IPS-NIHi7 (cell line): ENCODE measurements around the gene CYP4F8.
"Not testable (repeated sequence)": the region's sequence is repeated elsewhere in the genome, so short reads cannot be mapped to it uniquely, and the experiment has no call there.

Experiments
- DNase-seq: peaks from one replicate; pipeline ENCODE4 v3.0.0; 2012; ENCODE audit warnings: mixed read lengths; ENCODE audit errors: extremely low spot score

Gene CYP4F8, protein sequence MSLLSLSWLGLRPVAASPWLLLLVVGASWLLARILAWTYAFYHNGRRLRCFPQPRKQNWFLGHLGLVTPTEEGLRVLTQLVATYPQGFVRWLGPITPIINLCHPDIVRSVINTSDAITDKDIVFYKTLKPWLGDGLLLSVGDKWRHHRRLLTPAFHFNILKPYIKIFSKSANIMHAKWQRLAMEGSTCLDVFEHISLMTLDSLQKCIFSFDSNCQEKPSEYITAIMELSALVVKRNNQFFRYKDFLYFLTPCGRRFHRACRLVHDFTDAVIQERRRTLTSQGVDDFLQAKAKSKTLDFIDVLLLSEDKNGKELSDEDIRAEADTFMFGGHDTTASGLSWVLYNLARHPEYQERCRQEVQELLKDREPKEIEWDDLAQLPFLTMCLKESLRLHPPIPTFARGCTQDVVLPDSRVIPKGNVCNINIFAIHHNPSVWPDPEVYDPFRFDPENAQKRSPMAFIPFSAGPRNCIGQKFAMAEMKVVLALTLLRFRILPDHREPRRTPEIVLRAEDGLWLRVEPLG

DNA sequence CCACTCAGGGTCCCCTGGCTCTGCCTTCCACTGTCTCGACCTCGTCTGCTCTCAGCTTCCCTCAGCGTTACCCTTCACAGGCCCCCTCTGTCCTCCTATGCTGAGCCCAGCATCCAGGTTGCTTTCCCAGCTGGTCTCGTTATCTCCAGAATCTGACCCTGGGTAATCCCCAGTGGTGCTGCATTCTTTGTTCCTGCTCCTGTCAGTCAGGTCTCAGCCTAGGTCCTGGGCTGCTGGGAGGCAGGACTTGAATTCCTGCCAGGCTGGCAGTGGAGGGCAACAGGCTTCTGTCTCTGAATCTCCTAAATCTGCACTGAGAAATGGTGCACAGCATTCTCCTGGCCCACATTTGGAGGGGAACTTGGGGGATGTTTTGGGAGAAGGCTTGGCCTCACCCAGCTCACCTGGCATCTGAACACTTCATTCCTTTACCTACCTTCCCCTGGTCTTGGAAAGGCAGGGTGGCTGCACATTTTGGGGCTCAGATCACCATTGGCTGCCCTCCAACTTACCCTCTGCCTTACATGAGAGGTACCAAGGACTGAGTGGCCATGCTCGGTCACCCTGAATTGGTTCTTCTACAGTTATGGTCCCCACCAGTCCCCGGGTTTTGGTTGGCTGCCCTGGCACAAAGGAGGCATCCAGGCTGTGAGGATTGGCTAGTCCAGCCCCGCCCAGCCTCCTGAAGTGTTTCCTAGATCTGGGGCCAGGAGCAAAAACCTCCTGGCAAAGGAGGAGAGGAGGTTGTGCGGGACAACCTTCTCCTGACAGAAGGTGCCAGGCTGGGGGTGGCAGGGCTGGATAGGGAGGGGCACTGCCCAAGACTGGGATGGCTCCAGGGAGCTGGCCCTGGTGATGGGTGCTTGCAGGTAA, at the start of gene CYP4F8:
Gene CYP4F8, plus strand, starts transcription at position 712 of the 873 bp plus-strand sequence. CDS start 399 bp downstream, outside the sequence.
- no peak for DNase-seq

DNA sequence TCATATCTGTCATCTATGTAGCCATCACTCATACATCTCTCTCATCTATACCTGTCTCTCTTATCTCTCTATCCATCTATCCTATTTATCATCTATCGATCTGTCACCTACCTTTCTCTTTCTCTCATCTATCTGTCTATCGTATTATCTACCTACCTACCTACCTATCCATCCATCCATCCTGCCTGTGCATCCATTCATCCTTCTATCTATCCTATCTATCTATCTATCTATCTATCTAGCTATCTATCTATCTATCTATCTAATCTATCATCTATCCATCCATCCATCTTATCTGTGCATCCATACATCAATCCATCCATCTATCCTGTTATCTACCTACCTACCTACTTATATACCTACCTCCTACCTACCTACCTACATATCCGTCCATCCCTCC, 44.6 kb upstream of the CYP4F8 start:
- no peak for DNase-seq

DNA sequence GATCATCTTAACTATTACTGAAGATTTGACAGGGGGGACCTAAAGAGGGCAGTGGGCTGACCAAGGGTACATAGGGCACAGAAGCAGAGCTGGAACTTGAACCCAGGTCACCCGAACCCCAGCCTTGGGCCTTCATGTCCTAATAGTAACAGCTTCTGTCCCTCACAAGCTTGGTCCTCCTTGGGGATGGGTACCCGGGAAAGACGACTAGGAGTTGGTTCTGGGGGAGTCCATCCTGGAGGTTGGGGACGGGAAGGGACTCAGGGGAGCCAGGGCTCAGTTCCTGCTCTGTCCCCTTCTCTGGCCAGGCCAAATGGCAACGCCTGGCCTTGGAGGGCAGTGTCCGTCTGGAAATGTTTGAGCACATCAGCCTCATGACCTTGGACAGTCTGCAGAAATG, 39.6 kb upstream of the CYP4F8 start:
- no peak for DNase-seq

DNA sequence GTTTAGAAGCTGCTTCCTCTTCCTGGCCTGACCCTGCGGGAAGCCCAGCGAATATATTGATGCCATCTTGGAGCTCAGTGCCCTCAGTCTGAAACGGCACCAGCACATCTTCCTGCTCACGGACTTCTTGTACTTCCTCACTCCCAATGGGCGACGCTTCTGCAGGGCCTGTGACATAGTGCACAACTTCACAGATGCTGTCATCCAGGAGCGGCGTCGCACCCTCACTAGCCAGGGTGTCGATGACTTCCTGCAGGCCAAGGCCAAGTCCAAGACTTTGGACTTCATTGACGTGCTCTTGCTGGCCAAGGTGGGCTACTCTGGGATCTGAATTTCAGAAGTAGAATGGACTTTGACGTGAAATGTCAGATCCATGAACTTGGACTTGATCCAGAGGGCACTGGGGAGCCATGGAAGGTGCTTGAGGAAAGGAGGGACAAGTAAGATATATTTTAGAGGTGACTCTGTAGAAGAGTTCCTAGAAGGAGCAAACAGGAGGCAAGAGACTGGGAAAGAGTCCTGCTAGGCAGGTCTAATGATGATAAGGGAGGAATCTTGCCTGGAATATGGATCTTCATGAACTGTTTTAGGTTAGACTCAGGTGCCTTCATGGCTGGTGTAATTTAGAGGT, 38.4 kb upstream of the CYP4F8 start:
- DNase-seq, result no peak

DNA sequence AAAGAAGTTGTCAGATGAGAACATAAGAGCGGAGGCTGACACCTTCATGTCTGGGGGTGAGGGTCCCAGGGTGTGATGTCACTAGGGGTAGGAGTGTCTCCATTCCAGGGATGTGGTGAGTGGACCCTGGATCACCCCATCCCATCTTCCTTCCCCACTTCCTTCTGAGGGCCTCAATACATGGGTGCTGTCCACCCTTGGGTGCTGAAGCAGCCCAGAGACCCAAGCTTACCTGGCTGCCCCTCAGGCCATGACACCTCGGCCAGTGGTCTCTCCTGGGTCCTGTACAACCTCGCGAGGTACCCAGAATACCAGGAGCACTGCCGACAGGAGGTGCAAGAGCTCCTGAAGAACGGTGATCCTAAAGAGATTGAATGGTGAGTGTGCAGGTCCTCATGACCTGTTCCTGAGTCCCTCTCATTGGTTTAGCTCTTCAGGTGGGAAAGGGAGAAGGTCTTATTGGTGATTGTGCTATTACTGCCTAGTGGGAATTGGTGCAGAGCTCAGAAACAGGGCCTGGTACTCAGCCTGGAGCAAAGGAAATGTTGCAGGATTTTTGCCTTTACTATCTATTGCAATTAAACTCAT, 37.7 kb upstream of the CYP4F8 start:
- DNase-seq, result no peak

DNA sequence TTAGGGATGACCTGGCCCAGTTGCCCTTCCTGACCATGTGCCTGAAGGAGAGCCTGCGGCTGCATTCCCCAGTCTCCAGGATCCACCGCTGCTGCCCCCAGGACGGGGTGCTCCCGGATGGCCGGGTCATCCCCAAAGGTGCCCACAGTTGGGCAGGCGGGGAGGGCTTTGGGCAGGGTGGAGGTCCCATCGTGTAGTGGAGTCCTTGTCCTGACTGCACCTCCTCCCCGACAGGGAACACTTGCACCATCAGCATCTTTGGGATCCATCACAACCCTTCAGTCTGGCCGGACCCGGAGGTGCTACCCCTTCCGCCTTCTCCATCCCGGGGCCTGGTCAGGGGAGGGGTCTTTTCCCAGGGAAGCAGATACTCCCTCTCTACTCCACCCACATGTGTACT, 31.7 kb upstream of the CYP4F8 start:
- DNase-seq, result no peak

DNA sequence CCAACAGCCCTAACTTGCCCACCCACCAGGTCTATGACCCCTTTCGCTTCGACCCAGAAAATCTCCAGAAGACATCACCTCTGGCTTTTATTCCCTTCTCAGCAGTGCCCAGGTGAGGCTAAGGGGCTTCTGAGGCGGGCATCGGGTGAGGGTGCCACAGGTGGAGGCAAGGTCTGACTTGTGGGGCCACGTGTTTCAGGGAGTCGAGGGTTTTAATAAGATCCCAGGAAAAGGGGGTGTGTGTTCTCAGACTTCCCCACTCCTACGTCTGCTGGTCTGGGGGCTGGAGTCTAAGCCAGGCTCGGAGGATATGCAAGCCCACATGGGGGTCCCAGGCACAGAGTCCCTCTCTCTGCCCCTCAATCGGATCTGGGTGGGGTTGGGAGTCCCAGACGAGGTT, 30.9 kb upstream of the CYP4F8 start:
- no peak for DNase-seq

DNA sequence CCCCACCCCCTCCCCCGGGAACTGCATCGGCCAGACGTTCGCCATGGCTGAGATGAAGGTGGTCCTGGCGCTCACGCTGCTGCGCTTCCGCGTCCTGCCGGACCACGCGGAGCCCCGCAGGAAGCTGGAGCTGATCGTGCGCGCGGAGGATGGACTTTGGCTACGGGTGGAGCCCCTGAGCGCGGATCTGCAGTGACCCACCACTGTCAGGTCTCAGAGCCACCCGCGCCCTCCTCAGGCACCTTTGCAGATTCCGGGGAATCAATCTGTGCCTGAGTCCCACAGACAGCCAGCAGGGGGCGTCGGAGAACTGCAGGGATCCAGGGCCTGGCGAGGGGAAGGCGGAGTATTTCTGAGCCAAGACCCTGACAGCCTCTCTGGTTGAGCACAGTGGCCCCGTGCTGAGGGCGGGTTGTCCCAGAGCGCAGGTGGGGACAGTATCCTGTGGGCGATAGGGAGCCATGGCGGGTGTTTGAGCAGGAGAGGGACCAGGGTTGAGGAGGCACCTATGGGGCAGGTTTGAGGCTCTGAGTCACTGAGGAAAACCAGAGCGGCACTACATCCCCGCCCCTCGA, 30.4 kb upstream of the CYP4F8 start:
- DNase-seq, result peak; percentile 70

DNA sequence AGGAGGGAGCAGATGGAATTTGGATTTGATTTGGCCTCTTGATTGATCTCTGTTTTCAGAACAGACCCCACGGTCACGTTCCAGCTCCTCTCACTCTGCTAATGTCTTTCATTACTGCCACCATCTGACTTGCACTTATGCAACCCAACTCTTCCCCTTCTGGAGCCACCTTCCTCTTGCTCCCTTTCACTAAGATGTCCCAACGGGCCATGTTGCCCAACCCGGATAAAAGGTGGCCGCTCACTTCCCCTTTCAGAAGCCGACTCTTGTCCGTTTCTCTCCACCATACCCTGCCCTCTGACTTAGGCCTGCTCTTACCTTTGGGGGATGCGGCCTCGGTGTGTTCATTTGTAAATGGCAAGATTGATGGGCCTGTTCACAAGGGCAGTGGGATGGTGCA, 27.4 kb upstream of the CYP4F8 start:
- DNase-seq, result no peak

DNA sequence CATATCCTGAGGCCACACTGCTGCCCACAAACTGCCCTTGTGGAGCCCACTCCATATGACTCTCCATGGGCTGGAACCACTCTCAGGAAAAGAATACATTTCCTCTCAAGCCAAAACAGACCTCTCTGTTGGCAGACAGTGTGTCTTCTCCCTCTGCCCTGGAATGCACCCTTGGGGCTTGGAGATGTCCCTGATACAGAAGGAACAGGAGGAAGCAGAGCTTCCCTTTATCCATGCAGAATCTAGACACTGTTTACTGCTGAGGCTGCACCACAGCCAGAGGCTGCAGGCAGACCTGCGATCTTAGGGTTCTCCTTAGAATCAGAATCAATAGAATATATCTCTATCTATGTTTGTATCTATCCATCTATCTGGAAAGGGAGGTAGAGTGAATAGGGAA, 26.8 kb upstream of the CYP4F8 start:
- no peak for DNase-seq

DNA sequence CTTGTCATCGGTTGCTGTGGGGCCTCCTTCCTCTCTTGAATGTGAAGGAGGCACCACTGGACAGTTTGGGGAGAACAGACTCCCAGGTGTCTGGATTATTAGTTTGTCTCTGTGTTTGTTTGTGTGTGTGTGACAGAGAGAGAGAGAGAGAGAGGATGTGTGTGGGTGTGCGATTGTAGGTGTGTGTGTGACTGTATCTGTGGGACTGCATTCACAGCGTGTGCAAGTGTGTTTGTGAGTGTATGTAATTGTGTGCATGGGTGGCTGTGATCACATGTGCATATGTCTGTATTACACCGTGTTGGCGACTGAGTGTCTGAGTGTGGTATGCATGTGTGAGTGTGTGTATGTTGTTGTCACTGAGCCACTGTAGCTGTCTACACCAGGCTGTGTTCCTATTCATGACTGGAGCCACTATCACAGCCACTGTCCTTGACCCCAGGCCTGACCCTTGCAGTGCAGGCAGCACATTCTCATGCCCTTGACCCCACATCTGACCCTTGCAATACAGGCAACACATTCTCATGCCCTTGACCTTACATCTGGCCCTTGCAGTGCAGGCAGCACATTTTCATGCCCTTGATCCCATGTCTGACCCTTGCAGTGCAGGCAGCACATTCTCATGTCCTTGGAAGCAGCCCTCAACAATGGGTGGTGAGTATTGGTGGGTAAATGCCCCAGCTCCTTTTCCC, 25.1 kb upstream of the CYP4F8 start:
- no peak for DNase-seq

DNA sequence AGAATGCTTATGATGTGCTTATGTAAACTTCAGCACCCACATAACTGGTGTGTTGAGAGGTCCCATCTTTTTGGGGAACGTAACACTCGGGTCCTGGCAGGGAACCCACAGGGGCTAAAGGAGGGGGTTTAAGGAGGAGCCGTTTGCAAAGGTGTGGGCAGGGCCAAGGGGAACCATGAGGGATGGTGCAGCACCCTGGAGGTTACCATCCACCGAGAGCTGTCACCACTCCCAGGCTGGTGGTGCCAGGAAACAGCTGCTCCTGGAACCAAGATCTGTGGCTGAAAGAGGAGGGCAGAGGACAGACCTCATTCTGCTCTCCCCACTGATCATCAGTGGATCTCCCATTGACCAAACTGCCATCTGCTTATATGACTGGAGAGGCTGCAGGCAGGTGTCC, 23.2 kb upstream of the CYP4F8 start:
- DNase-seq, result no peak

DNA sequence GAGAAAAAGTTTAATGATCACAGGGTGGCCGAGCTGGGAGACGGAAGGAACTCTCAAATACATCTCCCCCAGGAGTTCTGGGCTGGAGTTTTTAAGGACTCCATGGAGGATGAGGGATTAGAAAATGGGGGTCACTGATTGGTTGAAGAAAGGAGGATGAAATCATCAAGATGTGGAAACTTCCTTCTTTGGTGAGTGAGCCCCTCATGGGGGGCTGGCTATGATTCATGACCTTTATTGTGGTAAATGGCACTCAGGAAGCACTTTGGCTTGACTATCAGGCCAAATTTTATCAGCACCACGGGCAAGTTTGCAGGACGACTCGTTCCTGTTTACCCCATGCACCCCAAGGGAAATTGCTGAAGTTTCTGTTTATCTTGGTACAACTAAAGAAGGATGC, 22.5 kb upstream of the CYP4F8 start:
- DNase-seq, result not testable (repeated sequence)

DNA sequence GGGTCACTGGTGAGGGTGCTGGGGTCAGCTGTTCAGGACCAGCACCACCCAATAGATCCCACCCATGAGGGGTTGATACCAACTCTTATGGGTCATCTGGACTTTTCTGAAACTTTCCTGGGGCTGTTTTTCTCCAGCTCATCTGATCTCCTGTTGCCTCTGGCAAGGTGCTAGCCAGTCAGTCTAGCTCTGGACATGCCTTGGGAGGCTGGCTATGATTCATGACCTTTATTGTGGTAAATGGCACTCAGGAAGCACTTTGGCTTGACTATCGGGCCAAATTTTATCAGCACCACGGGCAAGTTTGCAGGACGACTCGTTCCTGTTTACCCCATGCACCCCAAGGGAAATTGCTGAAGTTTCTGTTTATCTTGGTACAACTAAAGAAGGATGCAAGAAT, 21.3 kb upstream of the CYP4F8 start:
- DNase-seq, result not testable (repeated sequence)

DNA sequence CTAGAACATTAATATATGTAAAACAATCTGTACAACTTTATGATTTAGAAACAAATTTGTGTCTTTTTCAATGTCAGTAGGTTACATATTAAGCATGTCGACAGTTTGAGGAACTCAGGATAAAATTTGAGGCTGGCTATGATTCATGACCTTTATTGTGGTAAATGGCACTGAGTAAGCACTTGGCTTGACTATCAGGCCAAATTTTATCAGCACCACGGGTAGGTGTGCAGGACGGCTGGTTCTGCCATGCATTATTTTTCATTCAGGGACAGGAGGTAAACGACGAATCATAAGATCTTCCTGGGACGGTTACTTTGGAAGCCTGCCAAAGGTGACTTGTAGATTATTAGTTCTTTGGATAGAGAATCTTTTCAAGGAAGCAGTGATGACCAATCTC, 19.9 kb upstream of the CYP4F8 start:
- DNase-seq, result no peak

DNA sequence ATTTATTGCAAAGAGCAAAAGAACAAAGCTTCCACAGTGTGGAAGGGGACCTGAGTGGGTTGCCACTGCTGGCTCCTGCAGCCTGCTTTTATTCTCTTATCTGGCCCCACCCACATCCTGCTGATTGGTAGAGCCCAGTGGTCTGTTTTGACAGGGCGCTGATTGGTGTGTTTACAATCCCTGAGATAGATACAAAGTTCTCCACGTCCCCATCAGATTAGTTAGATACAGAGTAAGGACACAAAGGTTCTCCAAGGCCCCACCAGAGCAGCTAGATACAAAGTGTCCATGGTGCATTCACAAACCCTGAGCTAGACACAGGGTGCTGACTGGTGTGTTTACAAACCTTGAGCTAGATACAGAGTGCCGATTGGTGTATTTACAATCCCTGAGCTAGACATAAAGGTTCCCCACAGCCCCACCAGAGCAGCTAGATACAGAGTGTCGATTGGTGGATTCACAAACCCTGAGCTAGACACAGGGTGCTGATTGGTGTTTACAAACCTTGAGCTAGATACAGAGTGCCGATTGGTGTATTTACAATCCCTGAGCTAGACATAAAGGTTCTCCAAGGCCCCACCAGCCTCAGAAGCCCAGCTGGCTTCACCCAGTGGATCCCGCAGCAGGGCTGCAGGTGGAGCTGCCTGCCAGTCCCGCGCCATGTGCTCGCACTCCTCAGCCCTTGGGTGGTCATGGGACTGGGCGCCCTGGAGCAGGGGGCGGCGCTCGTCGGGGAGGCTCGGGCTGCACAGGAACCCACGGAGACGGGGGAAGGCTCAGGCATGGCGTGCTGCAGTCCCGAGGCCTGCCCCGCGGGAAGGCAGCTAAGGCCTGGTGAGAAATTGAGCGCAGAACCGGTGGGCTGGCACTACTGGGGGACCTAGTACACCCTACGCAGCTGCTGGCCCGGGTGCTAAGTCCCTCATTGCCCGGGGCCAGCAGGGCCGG, 6.8 kb upstream of the CYP4F8 start:
- DNase-seq, result not testable (repeated sequence)

DNA sequence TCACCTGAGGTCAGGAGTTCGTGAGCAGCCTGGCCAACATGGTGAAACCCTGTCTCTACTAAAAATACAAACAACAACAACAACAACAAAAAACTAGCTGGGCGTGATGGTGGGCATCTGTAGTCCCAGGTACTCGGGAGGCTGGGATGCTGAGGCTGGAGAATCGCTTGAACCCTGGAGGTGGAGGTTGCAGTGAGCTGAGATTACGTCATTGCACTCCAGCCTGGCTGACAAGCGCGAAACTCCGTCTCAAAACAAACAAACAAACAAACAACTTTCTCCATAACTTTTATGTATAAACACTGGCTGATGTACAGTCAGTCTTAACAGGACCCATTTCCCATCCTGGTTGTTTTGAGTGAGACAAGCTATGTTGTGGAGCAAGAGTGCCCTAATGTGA, 5.8 kb upstream of the CYP4F8 start:
- DNase-seq, result no peak

DNA sequence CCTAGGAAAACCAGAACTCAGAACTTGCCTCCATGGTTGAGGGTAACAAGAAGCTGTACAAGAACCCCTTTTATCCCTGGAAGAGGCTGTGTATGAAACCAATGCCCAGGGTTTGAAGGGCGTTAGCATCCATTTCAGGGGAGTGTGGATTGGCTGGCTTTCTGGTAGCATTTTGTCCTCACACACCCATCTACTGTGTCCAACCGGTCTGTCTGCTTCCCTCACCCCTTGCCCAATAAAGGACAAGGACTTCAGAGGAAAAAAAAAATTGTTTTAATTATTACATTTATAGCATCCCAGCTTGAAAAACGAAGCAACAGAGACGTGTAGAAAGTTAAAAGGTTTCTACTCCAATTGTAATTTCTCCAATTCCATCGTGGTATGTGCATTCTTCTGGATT, 2.7 kb upstream of the CYP4F8 start:
- DNase-seq, result no peak

DNA sequence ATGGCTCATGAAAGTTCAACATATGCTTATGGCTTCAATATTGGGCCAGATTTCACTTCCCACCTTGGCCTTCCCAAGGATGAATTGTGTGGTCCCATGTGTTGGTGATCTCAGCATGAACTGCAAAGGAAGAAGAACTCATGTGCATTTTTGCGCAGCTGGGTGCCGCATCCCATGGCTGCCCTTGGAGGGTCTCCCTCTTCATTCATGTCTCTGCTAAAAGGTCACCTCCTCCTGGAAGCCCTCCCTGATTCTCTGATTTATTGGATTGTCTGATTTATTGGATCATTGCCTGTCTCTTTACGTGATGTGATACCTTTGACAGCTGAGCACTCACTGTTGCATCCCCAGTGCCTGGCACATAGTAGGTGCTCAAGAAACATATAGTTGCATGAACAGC, 1.7 kb upstream of the CYP4F8 start:
- DNase-seq, result no peak

DNA sequence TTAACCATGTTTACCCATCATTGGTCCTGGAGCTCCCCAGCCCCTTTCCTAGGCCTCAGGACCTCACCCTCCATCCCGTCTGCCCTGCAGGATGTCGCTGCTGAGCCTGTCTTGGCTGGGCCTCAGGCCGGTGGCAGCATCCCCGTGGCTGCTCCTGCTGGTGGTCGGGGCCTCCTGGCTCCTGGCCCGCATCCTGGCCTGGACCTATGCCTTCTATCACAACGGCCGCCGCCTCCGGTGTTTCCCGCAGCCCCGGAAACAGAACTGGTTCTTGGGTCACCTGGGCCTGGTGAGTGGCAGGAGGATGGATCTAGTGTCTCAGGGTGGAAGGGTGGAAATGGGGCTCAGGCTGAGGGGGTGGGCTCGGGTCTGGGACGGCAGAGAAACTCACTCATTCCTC, 508 bp downstream of the CYP4F8 start:
- no peak for DNase-seq
